ENCODE data around the gene VIT.

- no peak for TF ChIP-seq POLR2A (IDR thresholded peaks at IDR 0.05)
- TF ChIP-seq CTCF (IDR thresholded peaks at IDR 0.05): no peak
Measured at GRCh38 chr2:36859366-36859792, 162.9 kb downstream of the VIT start.
